Hepatocyte (in vitro differentiated cells): ENCODE measurements around the gene ITGB2. TPM values are rescaled to one million over a fixed set of nuclear protein-coding genes. Genes with fewer than 3 reads are reported as not detected.

ENCODE experiments used
- DNase-seq: peaks from one replicate; pipeline ENCODE4 v3.0.0-alpha.2; 2016; ENCODE audit warnings: low spot score
- H2AFZ ChIP-seq: fragments of 200-600 bp; sonication (generic); 2 replicates; pipeline ENCODE4 v1.6.0; 2016; ENCODE audit warnings: antibody characterized with exemption, mild to moderate bottlenecking
- H3K27ac ChIP-seq: fragments of 200-600 bp; sonication (generic); 2 replicates; pipeline ENCODE4 v1.5.1; 2016; ENCODE audit warnings: mild to moderate bottlenecking
- H3K27me3 ChIP-seq: fragments of 200-600 bp; sonication (generic); 2 replicates; pipeline ENCODE4 v1.6.1; 2016
- H3K36me3 ChIP-seq: fragments of 200-600 bp; sonication (generic); replicated peaks from 2 replicates; pipeline ENCODE4 v1.5.1; 2016; ENCODE audit warnings: low read depth; ENCODE audit not compliant: insufficient read depth
- H3K4me1 ChIP-seq: fragments of 200-600 bp; sonication (generic); 2 replicates; pipeline ENCODE4 v1.5.1; 2016; ENCODE audit warnings: mild to moderate bottlenecking, moderate library complexity; ENCODE audit not compliant: insufficient read depth
- H3K4me2 ChIP-seq: fragments of 200-600 bp; sonication (generic); 2 replicates; pipeline ENCODE4 v1.6.0; 2016
- H3K4me3 ChIP-seq: fragments of 200-600 bp; sonication (generic); 2 replicates; pipeline ENCODE4 v1.5.1; 2016; ENCODE audit warnings: mild to moderate bottlenecking
- H3K79me2 ChIP-seq: fragments of 200-600 bp; sonication (generic); 2 replicates; pipeline ENCODE4 v1.6.0; 2017; ENCODE audit warnings: mild to moderate bottlenecking
- H3K9me2 ChIP-seq: fragments of 200-600 bp; sonication (generic); replicated peaks from 2 replicates; pipeline ENCODE4 v1.6.0; 2017; ENCODE audit warnings: mild to moderate bottlenecking; ENCODE audit not compliant: insufficient read depth
- H3K9me3 ChIP-seq: fragments of 200-600 bp; sonication (generic); 2 replicates; pipeline ENCODE4 v1.5.1; 2016; ENCODE audit warnings: low read depth, mild to moderate bottlenecking
- H4K20me1 ChIP-seq: fragments of 200-600 bp; sonication (generic); 2 replicates; pipeline ENCODE4 v1.6.0; 2016; ENCODE audit warnings: mild to moderate bottlenecking; ENCODE audit not compliant: insufficient read depth, poor library complexity, severe bottlenecking
- CTCF ChIP-seq: fragments of 200-600 bp; sonication (generic); IDR thresholded peaks from 2 replicates; pipeline ENCODE4 v1.5.1; 2016; ENCODE audit warnings: antibody characterized with exemption, mild to moderate bottlenecking; ENCODE audit not compliant: poor library complexity
- EZH2 ChIP-seq: fragments of 200-600 bp; sonication (generic); IDR thresholded peaks from 2 replicates; pipeline ENCODE4 v1.6.1; 2016; ENCODE audit warnings: antibody characterized with exemption, mild to moderate bottlenecking, borderline replicate concordance
- EZH2phosphoT487 ChIP-seq: fragments of 200-600 bp; sonication (generic); IDR thresholded peaks from one replicate; pipeline ENCODE4 v1.6.1; 2018; ENCODE audit warnings: antibody characterized with exemption, mild to moderate bottlenecking, low read depth, moderate library complexity; ENCODE audit not compliant: unreplicated experiment, severe bottlenecking
- WGBS: methylation state at CpG from one replicate; pipeline ENCODE4 v1.1.6; 2016; ENCODE audit warnings: low lambda C conversion rate; ENCODE audit errors: missing lambda C conversion rate; 5-methylcytosine and 5-hydroxymethylcytosine counted together
- polyA plus RNA-seq: library from polyadenylated mRNA; unstranded; fragments of >200 nt; fragmentation: Nextera tagmentation; extraction: Ambion mirVana; gene quantifications from 2 replicates; pipeline ENCODE4 v1.2.1, GENCODE V29; 2016
- total RNA-seq: library from RNA; depleted of rRNA; stranded (reverse); fragments of >200 nt; gene quantifications from 2 replicates; pipeline ENCODE4 v1.2.3, GENCODE V29; 2014

ITGB2 gene
- total and polyA plus RNA-seq, 2 experiments from 2014 or later: 3.8 to 4.2 TPM

- no peaks in the 10 kb centered on the region for H3K79me2 ChIP-seq
- H3K4me3 ChIP-seq: no peak overlapping the region
- TF ChIP-seq CTCF (no peak), EZH2 (no peak), EZH2phosphoT487 (no peak)
- no peak overlapping the region for H3K4me2 ChIP-seq
- no peaks in the 10 kb centered on the region for H3K36me3 ChIP-seq
- no peaks in the 10 kb centered on the region for H3K27me3 ChIP-seq
- no peaks in the 10 kb centered on the region for H3K4me1 ChIP-seq
- no peak overlapping the region for H2AFZ ChIP-seq
- no peaks in the 10 kb centered on the region for H3K9me2 ChIP-seq
- DNase-seq: no peak
- no peak overlapping the region for H3K27ac ChIP-seq
- H3K9me3 ChIP-seq: no peaks in the 10 kb centered on the region
- WGBS: 79% methylated on average over 19 of the region's 19 CpGs
- H4K20me1 ChIP-seq: no peaks in the 10 kb centered on the region
These were observed 25.9 kb downstream of the ITGB2 start for GRCh38 chr21:44894687-44895302.

GRCh38 chr21:44893948-44894656 lies 26.6 kb downstream of the ITGB2 start:
- H3K4me3 ChIP-seq: no peak overlapping the region
- H3K9me2 ChIP-seq: no peaks in the 10 kb centered on the region
- no peak for TF ChIP-seq CTCF
- TF ChIP-seq EZH2: no peak
- TF ChIP-seq EZH2phosphoT487: no peak
- H3K79me2 ChIP-seq: no peaks in the 10 kb centered on the region
- H3K36me3 ChIP-seq: no peaks in the 10 kb centered on the region
- H3K27ac ChIP-seq: no peak overlapping the region
- H3K9me3 ChIP-seq: no peaks in the 10 kb centered on the region
- H3K27me3 ChIP-seq: no peaks in the 10 kb centered on the region
- H3K4me2 ChIP-seq: no peak overlapping the region
- H2AFZ ChIP-seq: no peak overlapping the region
- no peaks in the 10 kb centered on the region for H4K20me1 ChIP-seq
- 90% methylated on average over 15 of the region's 15 CpGs for WGBS
- H3K4me1 ChIP-seq: no peaks in the 10 kb centered on the region
- no peak for DNase-seq

GRCh38 chr21:44893278-44893556 lies 27.5 kb downstream of the ITGB2 start:
- Histone ChIP-seq H3K9me3 (no peaks in the 10 kb centered on the region), H3K79me2 (no peaks in the 10 kb centered on the region), H4K20me1 (no peaks in the 10 kb centered on the region), H3K4me2 (no peak overlapping the region), H3K4me3 (no peak overlapping the region), H3K27ac (no peak overlapping the region), H2AFZ (no peak overlapping the region), H3K4me1 (no peaks in the 10 kb centered on the region), H3K36me3 (no peaks in the 10 kb centered on the region), H3K9me2 (no peaks in the 10 kb centered on the region), H3K27me3 (no peaks in the 10 kb centered on the region)
- WGBS: 85% methylated on average over 7 of the region's 7 CpGs
- no peak for DNase-seq
- TF ChIP-seq CTCF: no peak
